GM13976 (cell line): Measurements from ENCODE around the gene CCSER2.
"Not testable (repeated sequence)": the region's sequence is repeated elsewhere in the genome, so short reads cannot be mapped to it uniquely, and the experiment has no call there.

Source experiments
- DNase-seq: peaks from one replicate; pipeline ENCODE4 v3.0.0; 2012; ENCODE audit warnings: low spot score
- in situ Hi-C: fragments of 300-500 bp; cut with MboI; formaldehyde crosslinking; loops from one replicate; pipeline ENCODE4 v1.12.0; 2022; ENCODE audit warnings: low sequenced_read_pairs, mixed read lengths, inconsistent platforms; ENCODE audit not compliant: unreplicated experiment
- TF ChIP-seq, protein P1 (sequence below): IDR thresholded peaks from 2 replicates; pipeline ENCODE4 v1.5.1; 2012; ENCODE audit warnings: borderline replicate concordance, mild to moderate bottlenecking; ENCODE audit not compliant: insufficient read depth; ENCODE audit errors: extremely low read depth, missing control alignments, control extremely low read depth

The CCSER2 gene

DNA sequence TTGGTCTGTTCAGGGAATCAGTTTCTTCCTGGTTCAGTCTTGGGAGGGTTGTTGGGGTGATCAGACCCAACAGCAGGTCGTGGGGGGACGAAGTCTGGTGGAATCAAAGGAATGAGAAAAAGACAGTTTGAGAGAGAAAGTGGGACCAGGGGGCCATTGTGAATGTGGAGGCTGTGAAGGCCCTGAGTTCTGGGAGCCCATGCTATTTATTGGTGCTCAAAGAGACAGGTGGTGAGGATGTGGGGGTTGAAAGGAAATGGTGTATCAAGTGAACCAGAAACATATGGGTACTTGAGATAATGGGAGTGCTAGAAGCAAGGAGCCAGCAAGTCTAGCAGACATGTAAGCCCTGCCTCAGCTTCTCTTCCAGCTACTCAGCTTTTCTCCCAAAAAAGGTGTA, 84.1 kb downstream of the CCSER2 start:
- DNase-seq: no peak
- TF ChIP-seq, protein P1, sequence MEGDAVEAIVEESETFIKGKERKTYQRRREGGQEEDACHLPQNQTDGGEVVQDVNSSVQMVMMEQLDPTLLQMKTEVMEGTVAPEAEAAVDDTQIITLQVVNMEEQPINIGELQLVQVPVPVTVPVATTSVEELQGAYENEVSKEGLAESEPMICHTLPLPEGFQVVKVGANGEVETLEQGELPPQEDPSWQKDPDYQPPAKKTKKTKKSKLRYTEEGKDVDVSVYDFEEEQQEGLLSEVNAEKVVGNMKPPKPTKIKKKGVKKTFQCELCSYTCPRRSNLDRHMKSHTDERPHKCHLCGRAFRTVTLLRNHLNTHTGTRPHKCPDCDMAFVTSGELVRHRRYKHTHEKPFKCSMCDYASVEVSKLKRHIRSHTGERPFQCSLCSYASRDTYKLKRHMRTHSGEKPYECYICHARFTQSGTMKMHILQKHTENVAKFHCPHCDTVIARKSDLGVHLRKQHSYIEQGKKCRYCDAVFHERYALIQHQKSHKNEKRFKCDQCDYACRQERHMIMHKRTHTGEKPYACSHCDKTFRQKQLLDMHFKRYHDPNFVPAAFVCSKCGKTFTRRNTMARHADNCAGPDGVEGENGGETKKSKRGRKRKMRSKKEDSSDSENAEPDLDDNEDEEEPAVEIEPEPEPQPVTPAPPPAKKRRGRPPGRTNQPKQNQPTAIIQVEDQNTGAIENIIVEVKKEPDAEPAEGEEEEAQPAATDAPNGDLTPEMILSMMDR: no peak
- in situ Hi-C loops: no loop called here

DNA sequence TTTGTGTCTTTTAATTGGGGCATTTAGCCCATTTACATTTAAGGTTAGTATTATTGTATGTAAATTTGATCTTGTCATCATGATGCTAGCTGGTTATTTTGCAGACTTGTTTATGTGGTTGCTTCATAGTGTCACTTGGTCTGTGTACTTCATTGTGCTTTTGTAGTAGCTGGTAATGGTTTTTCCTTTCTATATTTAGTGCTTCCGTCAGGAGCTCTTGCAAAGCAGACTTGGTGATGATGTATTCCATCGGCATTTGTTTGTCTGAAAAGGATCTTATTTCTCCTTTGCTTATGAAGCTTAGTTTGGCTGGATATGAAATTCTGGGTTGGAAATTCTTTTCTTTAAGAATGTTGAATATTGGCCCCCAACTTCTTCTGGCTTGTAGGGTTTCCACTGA, 85.7 kb downstream of the CCSER2 start:
- in situ Hi-C loops, DNase-seq: not testable (repeated sequence)

DNA sequence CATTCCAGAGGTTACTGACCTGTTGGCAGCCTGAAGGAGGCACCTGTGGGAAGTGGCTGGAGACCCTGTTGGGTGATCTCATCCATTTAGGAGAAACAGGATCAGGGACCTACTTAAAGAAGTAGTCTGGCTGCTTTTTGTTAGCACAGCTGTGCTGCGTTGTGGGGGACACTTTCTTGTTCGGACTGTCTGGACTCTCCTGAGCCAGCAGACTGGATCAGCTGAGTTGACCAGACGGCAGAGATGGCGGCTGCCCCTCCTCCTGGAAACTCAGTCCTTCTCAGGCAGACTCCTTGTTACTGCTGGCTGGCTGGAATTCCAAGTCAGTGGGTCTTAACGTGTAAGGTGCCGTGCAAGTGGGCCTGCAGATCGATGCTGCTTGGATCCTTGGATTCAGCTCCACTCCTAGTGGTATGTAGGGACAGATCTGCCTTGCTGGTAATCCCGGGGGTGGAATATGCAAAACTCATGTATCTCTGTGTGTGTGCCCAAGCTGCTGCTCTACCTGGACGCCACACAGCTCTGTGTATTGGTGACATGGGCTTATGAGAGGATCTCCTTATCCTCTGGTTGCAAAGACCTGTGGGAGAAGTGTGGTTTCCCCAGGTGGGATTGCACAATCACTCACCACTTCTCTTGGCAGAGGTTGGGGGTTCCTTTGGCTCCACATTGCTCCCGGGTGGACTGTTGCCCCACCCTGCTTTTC, 87.3 kb downstream of the CCSER2 start:
- TF ChIP-seq, protein P1: no peak
- in situ Hi-C loops: no loop called here
- no peak for DNase-seq

DNA sequence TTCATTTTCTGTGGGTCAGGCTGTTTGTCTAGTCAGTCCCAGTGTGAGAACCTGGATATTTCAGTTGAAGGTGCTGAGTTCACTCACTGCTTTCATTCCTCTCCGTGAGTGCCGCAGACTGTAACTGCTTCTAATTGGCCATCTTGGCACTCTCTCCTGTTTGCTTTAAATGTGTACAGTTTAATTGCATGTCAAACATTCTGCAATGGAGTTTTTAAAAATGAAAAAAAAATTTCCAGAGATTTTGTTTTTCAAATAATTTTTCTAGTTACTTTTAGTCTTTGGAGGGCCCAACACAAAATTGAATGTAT, 87.8 kb downstream of the CCSER2 start:
- DNase-seq: no peak
- in situ Hi-C loops: no loop called here
- TF ChIP-seq, protein P1: no peak

DNA sequence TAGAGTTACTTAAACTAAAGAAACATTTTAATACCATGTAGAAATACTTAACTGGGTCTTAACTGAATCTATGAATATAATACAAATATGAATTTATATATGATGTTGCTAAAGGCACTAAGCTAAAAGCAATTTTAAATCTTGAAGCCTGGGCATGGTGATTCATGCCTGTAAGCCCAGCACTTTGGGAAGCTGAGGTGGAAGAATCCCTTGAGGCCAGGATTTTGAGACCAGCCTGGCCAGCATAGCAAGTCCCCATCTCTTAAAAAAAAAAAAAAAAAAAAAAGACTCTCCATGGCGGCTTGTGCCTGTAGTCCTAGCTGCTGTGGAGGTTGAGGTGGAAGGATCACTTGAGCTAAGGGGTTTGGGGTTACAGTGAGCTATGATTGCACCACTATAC, 95.3 kb downstream of the CCSER2 start:
- in situ Hi-C loops: no loop called here
- no peak for DNase-seq
- TF ChIP-seq, protein P1: no peak

DNA sequence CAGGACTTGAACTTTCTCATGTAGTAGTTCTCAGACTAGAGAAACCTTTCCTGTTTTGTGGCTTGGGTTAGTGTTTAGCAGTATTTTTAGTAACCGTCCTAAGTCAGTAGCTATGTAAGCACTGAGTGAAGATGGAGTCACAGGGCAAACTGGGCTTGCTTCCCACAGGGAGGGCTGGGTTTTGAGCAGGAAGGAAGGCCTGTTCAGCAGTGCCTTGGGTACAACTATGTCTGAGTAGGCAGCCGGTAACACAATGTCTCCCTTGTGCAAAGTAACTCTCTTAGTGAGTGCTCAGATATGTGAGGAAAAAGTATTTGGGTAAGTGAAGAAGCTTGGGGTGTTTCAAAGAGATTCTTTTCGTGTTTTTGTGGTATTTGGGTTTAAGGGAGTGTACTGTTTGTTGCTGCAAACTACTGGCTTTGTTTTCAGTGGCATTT, 96.4 kb downstream of the CCSER2 start:
- no peak for DNase-seq
- in situ Hi-C loops: no loop called here
- TF ChIP-seq, protein P1: no peak

DNA sequence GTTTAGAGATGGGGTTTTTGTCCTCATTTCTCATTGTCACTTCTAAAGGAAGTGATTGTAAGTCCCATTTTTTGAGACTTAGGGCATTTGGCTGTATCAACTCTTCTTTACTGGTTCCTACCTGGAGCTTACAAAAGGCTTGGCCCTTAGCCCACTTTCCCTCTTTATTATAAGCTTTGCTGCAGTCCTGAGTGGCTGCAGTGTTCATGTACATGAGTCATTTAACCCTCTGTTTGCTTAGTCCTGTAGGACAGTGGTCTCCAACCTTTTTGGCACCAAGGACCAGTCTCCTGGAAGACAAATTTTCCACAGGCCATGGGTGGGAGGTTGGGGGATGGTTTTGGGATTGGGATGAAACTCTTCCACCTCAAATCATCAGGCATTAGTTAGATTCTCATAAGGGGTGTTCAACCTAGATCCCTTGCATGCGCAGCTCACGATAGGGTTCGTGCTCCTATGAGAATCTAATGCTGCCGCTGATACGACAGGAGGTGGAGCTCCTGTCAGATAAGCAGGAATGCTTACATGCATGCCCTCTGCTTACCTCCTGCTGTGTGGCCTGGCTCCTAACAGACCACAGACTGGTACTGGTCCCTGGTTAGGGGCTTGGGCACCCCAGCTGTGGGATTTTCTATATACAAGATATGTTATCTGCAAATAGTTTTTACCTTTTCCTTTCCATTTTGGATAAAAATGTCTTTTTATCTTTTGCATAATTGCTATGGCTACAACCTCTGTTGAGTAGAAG, 99.7 kb downstream of the CCSER2 start:
- in situ Hi-C loops: no loop called here
- DNase-seq: no peak
- TF ChIP-seq, protein P1: no peak
